ENCODE results near the gene KRTAP5-1. TPM values are rescaled to one million over a fixed set of nuclear protein-coding genes. Genes with fewer than 3 reads are reported as not detected.

Gene KRTAP5-1
- total RNA-seq, 1 donor from 2014 or later, result not detected

DNA sequence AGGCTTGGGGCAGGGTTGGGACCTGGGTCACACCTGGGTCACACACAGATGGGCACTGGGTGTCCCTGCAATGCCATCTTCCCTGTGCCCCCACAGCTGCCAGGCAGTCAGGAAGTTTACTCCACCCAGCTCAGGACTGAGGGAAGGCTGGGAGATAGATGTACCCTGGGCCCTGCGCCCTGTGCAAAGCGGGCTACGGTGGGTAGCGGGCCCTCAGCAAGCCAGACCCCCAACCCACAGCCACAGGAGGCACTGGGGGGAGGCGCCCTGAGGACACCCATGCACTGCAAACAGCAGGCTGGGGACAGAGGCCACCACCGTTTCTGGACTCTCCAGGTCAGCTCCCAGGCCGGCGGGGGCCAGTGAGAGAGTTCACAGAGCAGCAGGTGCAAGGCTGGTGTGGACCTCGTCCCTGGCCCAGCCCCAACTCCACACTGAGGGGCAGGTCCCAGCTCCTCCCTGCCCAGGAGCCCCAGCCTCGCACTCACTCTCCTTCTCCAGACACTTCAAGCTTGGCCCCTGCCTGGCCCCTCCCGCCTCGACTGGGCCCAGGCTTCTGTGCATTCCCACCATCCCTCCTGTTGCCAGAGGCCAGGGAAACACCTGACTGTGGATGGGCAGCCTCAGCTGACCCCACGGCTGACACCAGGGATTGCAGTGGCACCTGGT is 17.9 kb downstream of the KRTAP5-1 start:
- TF ChIP-seq, protein P1, sequence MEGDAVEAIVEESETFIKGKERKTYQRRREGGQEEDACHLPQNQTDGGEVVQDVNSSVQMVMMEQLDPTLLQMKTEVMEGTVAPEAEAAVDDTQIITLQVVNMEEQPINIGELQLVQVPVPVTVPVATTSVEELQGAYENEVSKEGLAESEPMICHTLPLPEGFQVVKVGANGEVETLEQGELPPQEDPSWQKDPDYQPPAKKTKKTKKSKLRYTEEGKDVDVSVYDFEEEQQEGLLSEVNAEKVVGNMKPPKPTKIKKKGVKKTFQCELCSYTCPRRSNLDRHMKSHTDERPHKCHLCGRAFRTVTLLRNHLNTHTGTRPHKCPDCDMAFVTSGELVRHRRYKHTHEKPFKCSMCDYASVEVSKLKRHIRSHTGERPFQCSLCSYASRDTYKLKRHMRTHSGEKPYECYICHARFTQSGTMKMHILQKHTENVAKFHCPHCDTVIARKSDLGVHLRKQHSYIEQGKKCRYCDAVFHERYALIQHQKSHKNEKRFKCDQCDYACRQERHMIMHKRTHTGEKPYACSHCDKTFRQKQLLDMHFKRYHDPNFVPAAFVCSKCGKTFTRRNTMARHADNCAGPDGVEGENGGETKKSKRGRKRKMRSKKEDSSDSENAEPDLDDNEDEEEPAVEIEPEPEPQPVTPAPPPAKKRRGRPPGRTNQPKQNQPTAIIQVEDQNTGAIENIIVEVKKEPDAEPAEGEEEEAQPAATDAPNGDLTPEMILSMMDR (IDR thresholded peaks at IDR 0.05), result no peak
- Mint-ChIP-seq H3K27ac (no peak overlapping the region), H3K9me3 (no peaks in the 10 kb centered on the region), H3K4me1 (no peaks in the 10 kb centered on the region), H3K4me3 (no peak overlapping the region), H3K27me3 (peaks cover 18% of the 10 kb centered on the region), H3K36me3 (ENCODE audit: low read depth) (no peaks in the 10 kb centered on the region)
- POLR2A ChIA-PET, result no interaction called here
- CTCF ChIA-PET, result no interaction called here
- DNase-seq (no peak), ATAC-seq (ENCODE audit: low read depth) (no peak)
- intact Hi-C loops (cut with micrococcal nuclease), result no loop called here

DNA sequence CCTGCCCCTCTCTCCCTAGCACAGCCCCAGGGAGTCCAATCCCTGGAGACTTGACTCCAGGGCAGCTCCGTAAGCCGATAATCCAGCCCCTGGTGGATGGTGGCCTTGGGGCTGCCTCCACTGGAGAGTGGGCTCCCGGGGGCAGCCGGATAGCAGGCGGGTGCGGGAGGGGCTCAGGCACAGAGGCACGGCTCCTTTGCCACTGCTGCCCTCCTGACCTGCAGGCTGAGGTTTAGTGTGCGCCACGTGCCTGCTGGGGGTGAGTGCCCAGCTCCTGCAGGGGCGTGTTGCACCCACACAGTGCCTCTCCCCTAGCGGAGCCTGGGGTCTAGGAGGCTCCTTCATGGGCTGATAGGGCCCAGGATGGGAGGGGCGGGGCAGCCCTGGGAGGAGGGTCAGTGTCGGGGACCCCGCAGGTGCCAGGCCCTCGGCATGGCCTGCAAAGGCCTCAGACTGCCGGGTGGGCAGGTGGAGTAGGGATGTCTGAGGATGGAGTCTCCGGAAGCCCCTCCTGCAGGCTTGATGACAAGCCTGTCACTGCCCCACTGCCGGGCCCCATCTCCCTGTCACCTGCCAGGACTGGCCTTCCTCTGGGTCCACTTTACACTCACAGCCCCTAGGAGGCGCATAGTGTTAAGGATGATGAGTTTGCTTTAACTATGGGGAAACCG is 18.6 kb downstream of the KRTAP5-1 start:
- no peak overlapping the region for H3K27ac Mint-ChIP-seq
- POLR2A ChIA-PET, result no interaction called here
- intact Hi-C loops (cut with micrococcal nuclease), result no loop called here

GRCh38 chr11:1565904-1566247 is 19.2 kb downstream of the KRTAP5-1 start:
- no peaks in the 10 kb centered on the region for H3K36me3 Mint-ChIP-seq (ENCODE audit: low read depth)
- no peak overlapping the region for H3K4me3 Mint-ChIP-seq
- ATAC-seq (ENCODE audit: low read depth), result no peak
- no peaks in the 10 kb centered on the region for H3K9me3 Mint-ChIP-seq
- no peak overlapping the region for H3K27ac Mint-ChIP-seq
- POLR2A ChIA-PET, result no interaction called here
- CTCF ChIA-PET, result interaction anchor here (3.0 kb wide), 1 partner anchor 9 kb away, joined by 8 read pairs; no protein-coding TSS in a partner anchor
- peaks cover 18% of the 10 kb centered on the region for H3K27me3 Mint-ChIP-seq
- TF ChIP-seq, protein P1 (IDR thresholded peaks at IDR 0.05), result no peak
- intact Hi-C loops (cut with micrococcal nuclease), result no loop called here
- no peak for DNase-seq
- H3K4me1 Mint-ChIP-seq, result no peaks in the 10 kb centered on the region

More for the DNA sequence above, 18.6 kb downstream of the KRTAP5-1 start:
- ATAC-seq (ENCODE audit: low read depth), result no peak
- TF ChIP-seq, protein P1 (IDR thresholded peaks at IDR 0.05), result no peak
- Mint-ChIP-seq H3K36me3 (ENCODE audit: low read depth) (no peaks in the 10 kb centered on the region), H3K4me3 (no peak overlapping the region), H3K4me1 (no peaks in the 10 kb centered on the region), H3K27me3 (peaks cover 18% of the 10 kb centered on the region), H3K9me3 (no peaks in the 10 kb centered on the region)
- CTCF ChIA-PET, result interaction anchor here (3.0 kb wide), 1 partner anchor 8 kb away, joined by 8 read pairs; no protein-coding TSS in a partner anchor
- DNase-seq, result no peak

GRCh38 chr11:1565173-1565903 is 19.7 kb downstream of the KRTAP5-1 start:
- Mint-ChIP-seq H3K9me3 (no peaks in the 10 kb centered on the region), H3K4me1 (no peaks in the 10 kb centered on the region), H3K4me3 (no peak overlapping the region), H3K36me3 (ENCODE audit: low read depth) (no peaks in the 10 kb centered on the region), H3K27ac (no peak overlapping the region), H3K27me3 (peaks cover 18% of the 10 kb centered on the region)
- TF ChIP-seq, protein P1 (IDR thresholded peaks at IDR 0.05), result no peak
- ChIA-PET POLR2A (interaction anchor here (1.2 kb wide), 1 partner anchor 19 kb away, joined by 3 read pairs; no protein-coding TSS in a partner anchor), CTCF (interaction anchor here (3.0 kb wide), 1 partner anchor 10 kb away, joined by 8 read pairs; no protein-coding TSS in a partner anchor)
- ATAC-seq (ENCODE audit: low read depth) (no peak), DNase-seq (no peak)
- intact Hi-C loops (cut with micrococcal nuclease), result no loop called here
